GM20000 (cell line): ENCODE measurements around the gene TFEC.
"Not testable (repeated sequence)": the region's sequence is repeated elsewhere in the genome, so short reads cannot be mapped to it uniquely, and the experiment has no call there.

Source experiments
- DNase-seq: peaks from one replicate; pipeline ENCODE4 v3.0.0; 2012; ENCODE audit warnings: low spot score
- TF ChIP-seq, protein P1 (sequence below): IDR thresholded peaks from 2 replicates; pipeline ENCODE4 v1.5.1; 2012; ENCODE audit warnings: mild to moderate bottlenecking, control low read depth; ENCODE audit errors: extremely low read depth, missing control alignments

The TFEC gene

DNA sequence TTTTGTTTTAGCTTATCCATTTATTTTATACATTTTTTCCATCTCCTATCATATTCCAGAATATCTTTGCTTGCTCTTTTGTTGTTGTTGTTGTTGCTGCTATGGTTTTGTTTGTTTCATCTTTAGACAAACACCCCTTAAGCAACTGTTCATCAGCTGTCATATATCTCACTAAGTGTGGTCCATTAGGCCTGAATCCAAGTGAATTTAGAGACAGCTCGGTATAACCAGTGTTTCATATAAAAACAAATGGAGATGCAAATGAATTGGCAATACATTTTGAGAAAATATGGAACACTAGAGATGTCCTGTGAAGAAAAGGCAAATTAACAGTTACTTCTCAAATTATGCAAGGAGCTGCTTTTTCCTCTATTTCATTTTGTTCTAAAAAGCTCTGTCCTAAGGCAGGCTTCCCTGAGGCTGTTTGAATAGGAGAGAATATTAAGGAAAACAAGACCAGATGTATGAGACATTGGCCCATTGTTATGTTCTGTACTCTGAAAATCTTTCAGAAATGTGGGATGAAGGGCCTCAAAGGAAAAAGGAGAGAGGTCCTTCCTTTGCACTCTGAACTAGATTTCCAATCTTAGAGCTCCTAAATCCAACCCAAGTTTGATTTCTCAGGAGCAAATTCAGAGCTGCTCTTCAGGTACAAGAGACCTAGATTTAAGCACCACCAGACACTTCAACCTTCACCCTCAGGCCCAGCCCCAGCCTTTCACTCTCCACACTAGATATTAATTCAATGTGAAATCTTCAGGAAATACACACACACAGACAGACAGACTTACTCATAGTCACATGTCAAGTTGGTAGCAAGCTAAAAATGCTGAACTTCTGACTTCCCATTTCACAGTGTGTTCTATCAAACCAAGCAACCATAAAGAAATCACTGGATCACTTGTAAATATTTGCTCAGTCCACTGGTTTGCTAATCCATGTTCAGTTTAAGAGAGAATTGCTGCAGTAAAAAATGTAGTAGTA lies 5.4 kb downstream of the TFEC start:
- no peak for DNase-seq
- TF ChIP-seq, protein P1, sequence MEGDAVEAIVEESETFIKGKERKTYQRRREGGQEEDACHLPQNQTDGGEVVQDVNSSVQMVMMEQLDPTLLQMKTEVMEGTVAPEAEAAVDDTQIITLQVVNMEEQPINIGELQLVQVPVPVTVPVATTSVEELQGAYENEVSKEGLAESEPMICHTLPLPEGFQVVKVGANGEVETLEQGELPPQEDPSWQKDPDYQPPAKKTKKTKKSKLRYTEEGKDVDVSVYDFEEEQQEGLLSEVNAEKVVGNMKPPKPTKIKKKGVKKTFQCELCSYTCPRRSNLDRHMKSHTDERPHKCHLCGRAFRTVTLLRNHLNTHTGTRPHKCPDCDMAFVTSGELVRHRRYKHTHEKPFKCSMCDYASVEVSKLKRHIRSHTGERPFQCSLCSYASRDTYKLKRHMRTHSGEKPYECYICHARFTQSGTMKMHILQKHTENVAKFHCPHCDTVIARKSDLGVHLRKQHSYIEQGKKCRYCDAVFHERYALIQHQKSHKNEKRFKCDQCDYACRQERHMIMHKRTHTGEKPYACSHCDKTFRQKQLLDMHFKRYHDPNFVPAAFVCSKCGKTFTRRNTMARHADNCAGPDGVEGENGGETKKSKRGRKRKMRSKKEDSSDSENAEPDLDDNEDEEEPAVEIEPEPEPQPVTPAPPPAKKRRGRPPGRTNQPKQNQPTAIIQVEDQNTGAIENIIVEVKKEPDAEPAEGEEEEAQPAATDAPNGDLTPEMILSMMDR: no peak

DNA sequence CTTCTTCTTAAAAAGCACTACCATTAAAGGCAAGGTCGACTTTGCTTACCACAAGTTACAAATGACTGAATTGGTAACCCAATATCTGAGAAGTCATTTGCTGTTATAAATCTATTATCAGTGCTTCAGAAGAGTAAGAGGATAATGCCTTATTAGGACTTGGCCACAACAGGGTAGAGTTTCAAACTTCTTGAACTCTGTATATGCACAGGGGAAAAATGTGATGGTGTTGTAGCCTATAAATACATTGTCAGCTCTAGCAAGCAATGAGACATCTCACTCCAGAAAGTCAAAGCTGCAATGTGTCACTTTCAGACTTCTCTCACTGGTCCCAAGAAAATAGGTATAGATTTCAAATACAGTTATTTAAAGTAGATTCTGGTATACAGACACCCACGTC lies 9.3 kb downstream of the TFEC start:
- DNase-seq: no peak
- TF ChIP-seq, protein P1: no peak

DNA sequence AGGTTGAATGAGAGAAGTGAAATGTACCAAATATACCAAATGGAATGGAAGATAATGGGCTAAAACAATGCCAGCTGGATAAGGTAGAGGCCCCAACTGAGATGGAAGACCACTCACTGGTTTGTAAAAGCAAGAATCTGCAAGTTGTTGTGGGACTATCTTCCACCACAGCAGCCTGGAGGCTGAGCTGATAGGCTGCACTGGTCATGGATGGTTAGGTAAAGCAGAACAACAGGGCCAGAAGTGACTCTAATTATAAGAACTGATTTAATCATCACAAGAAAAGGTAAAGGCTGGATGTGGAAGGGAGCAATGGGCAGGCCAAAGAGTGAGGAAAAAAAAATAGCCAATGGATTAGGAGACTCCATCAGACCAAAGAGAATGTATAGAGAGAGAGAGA lies 11.8 kb downstream of the TFEC start:
- TF ChIP-seq, protein P1: no peak
- DNase-seq: no peak

GRCh38 chr7:116013675-116014074 lies 16.9 kb downstream of the TFEC start:
- DNase-seq: no peak
- TF ChIP-seq, protein P1: no peak

GRCh38 chr7:116011584-116011983 lies 19.0 kb downstream of the TFEC start:
- TF ChIP-seq, protein P1: no peak
- no peak for DNase-seq

DNA sequence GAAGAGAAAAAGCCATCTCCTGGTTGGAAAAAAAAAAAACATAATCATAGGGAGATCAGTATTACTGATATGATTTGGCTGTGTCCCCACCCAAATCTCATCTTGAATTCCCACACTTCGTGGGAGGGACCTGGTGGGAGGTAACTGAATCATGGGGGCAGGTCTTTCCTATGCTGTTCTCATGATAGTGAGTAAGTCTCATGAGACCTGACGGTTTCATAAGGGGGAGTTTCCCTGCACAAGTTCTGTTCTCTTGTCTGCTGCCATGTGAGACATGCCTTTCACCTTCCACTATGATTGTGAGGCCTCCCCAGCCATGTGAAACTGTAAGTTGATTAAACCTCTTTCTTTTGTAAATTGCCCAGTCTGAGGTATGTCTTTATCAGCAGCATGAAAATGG lies 25.8 kb downstream of the TFEC start:
- DNase-seq: not testable (repeated sequence)

DNA sequence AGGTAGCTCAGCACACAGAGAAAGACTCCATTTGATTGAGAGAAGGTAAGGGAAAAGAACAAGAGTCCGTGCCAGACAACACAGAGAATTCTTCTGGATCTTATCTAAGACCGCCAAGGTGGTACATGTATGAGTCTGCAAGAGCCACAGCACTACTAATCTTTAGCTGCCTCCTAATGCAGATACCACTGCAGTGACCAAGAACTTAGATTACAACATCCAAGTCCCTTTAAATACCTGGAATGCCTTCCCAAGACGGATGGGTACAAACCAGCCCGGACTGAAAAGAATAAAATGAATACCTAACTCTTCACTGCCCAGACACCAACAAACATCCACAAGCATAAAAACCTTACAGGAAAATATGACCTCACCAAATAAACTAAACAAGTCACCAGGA lies 33.3 kb downstream of the TFEC start:
- DNase-seq: no peak
- TF ChIP-seq, protein P1: no peak

- TF ChIP-seq, protein P1: no peak
- no peak for DNase-seq
These were observed 34.9 kb downstream of the TFEC start for GRCh38 chr7:115995701-115996100.
